GM23338 (cell line): ENCODE results near the gene LMO2.

Source experiments
- CTCF ChIP-seq, 2 experiments: fragments of 200-600 bp in 1 of 2; sonication (generic) in 1 of 2; conservative IDR thresholded peaks; 2 replicates each; pipeline versions ENCODE4 v1.5.1 to v1.6.1; 2016 to 2017; ENCODE audit warnings: antibody characterized with exemption in 2 of 2, low read depth in 2 of 2, mild to moderate bottlenecking in 2 of 2, moderate library complexity in 1 of 2
- EZH2 ChIP-seq: fragments of 200-600 bp; sonication (generic); IDR thresholded peaks from one replicate; pipeline ENCODE4 v1.8.0; 2017; ENCODE audit warnings: antibody characterized with exemption, mild to moderate bottlenecking, low read depth; ENCODE audit not compliant: unreplicated experiment
- EZH2phosphoT487 ChIP-seq: fragments of 200-600 bp; sonication (generic); IDR thresholded peaks from one replicate; pipeline ENCODE4 v1.8.1; 2018; ENCODE audit warnings: antibody characterized with exemption; ENCODE audit not compliant: unreplicated experiment
- NANOG ChIP-seq: IDR thresholded peaks from 2 replicates; pipeline ENCODE4 v1.6.1; 2016; ENCODE audit warnings: antibody characterized with exemption, borderline replicate concordance
- POLR2AphosphoS5 ChIP-seq: IDR thresholded peaks from 2 replicates; pipeline ENCODE4 v1.6.1; 2016; ENCODE audit warnings: antibody characterized with exemption, low read depth
- REST ChIP-seq: IDR thresholded peaks from one replicate; pipeline ENCODE4 v1.6.1; 2018; ENCODE audit warnings: antibody characterized with exemption; ENCODE audit not compliant: unreplicated experiment
- STAT1 ChIP-seq: IDR thresholded peaks from one replicate; pipeline ENCODE4 v1.6.1; 2016; ENCODE audit warnings: antibody characterized with exemption; ENCODE audit not compliant: unreplicated experiment
- TF ChIP-seq, protein P1 (sequence below): IDR thresholded peaks from 2 replicates; pipeline ENCODE4 v1.6.1; 2016; ENCODE audit warnings: antibody characterized with exemption

GRCh38 chr11:33936725-33937604 is 45.1 kb upstream of the LMO2 start:
- TF ChIP-seq CTCF (conservative IDR thresholded peaks at IDR 0.05; ENCODE audit: low read depth in 2 of 2) = no peak
- TF ChIP-seq POLR2AphosphoS5 = no peak
- TF ChIP-seq EZH2 = no peak
- no peak for TF ChIP-seq REST
- no peak for TF ChIP-seq NANOG
- TF ChIP-seq, protein P1, sequence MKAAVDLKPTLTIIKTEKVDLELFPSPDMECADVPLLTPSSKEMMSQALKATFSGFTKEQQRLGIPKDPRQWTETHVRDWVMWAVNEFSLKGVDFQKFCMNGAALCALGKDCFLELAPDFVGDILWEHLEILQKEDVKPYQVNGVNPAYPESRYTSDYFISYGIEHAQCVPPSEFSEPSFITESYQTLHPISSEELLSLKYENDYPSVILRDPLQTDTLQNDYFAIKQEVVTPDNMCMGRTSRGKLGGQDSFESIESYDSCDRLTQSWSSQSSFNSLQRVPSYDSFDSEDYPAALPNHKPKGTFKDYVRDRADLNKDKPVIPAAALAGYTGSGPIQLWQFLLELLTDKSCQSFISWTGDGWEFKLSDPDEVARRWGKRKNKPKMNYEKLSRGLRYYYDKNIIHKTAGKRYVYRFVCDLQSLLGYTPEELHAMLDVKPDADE = no peak
- TF ChIP-seq EZH2phosphoT487 = no peak
- TF ChIP-seq STAT1 = no peak
